Fibroblast of mammary gland (primary cell): ENCODE data around the gene WDR90.
A peak's percentile ranks its signal among the peaks of the same experiment; 100 is the strongest.

Experiments used
- DNase-seq: peaks from one replicate; pipeline ENCODE4 v3.0.0-alpha.2; 2010; ENCODE audit warnings: low read depth
- H3K4me3 ChIP-seq: 2 replicates; pipeline ENCODE4 v1.5.1; 2011; ENCODE audit warnings: low read depth, mild to moderate bottlenecking, low read length, moderate library complexity; ENCODE audit not compliant: control insufficient read depth
- TF ChIP-seq, protein P1 (sequence below): conservative IDR thresholded peaks from 2 replicates; pipeline ENCODE4 v1.5.1; 2011; ENCODE audit warnings: low read depth, low read length, inconsistent platforms; ENCODE audit not compliant: control insufficient read depth, insufficient read depth

Gene WDR90

DNA sequence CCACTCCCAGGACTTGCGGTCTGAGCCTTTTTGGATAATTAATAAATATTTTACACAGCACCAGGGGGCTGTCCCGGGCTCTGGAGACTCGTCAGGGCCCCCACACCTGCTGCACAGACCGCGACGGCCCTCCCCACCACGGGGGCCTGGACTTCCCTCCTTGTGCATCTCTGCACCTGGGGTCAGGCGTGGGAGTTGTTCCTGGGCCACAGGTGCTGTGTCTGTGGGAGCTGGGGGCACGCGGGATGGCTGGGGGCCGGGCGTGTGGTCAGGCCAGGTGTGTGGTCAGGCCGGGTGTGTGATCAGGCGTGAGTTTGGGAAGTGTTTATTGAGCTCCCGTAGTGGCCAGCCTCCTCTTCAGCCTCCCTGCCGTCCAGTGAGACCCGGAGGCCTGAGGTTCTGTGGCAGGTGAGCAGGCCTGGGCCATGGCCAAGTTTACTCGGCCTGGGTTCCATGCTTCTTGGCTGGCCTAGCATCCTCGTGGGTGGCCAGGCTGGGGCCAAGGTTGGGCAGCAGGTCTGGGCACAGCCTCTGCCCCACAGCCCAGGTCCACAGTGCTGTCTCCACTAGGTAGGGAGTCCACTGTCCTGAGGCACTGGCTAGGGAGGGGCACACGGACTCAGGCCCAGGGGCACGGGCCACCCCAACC lies 29.2 kb downstream of the WDR90 start:
- DNase-seq: no peak
- TF ChIP-seq, protein P1, sequence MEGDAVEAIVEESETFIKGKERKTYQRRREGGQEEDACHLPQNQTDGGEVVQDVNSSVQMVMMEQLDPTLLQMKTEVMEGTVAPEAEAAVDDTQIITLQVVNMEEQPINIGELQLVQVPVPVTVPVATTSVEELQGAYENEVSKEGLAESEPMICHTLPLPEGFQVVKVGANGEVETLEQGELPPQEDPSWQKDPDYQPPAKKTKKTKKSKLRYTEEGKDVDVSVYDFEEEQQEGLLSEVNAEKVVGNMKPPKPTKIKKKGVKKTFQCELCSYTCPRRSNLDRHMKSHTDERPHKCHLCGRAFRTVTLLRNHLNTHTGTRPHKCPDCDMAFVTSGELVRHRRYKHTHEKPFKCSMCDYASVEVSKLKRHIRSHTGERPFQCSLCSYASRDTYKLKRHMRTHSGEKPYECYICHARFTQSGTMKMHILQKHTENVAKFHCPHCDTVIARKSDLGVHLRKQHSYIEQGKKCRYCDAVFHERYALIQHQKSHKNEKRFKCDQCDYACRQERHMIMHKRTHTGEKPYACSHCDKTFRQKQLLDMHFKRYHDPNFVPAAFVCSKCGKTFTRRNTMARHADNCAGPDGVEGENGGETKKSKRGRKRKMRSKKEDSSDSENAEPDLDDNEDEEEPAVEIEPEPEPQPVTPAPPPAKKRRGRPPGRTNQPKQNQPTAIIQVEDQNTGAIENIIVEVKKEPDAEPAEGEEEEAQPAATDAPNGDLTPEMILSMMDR: no peak
- H3K4me3 ChIP-seq: no peak overlapping the region

- DNase-seq: peak; percentile 38
- H3K4me3 ChIP-seq: peak overlapping the region; percentile 45
- TF ChIP-seq, protein P1: no peak
Observed at GRCh38 chr16:678858-679813, 30.0 kb downstream of the WDR90 start.

- peak within 1 kb of the TSS; percentile 77 for H3K4me3 ChIP-seq
- TF ChIP-seq, protein P1: no peak
- peak; percentile 76 for DNase-seq
Observed at GRCh38 chr16:679814-680624, 30.9 kb downstream of the WDR90 start, which contains the start of gene STUB1. TSS of gene STUB1 (plus strand) at chr16:680410. CDS start at chr16:680526, 116 bp downstream.

DNA sequence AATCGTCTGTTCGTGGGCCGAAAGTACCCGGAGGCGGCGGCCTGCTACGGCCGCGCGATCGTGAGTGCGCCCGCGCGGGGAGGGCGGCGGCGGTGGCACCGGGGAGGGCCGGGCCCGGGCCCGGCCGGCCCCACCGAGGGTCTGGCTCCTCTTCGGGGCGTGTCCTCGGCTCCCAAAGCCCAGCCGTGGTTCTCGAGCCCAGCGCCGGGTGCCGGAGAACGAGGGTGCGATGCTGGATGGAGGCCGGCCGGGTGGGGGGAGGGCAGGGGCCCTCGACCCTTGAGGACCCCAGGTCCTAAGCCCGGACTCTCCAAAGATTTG lies 31.4 kb downstream of the WDR90 start:
- TF ChIP-seq, protein P1: no peak
- DNase-seq: no peak
- H3K4me3 ChIP-seq: peak overlapping the region; percentile 77

DNA sequence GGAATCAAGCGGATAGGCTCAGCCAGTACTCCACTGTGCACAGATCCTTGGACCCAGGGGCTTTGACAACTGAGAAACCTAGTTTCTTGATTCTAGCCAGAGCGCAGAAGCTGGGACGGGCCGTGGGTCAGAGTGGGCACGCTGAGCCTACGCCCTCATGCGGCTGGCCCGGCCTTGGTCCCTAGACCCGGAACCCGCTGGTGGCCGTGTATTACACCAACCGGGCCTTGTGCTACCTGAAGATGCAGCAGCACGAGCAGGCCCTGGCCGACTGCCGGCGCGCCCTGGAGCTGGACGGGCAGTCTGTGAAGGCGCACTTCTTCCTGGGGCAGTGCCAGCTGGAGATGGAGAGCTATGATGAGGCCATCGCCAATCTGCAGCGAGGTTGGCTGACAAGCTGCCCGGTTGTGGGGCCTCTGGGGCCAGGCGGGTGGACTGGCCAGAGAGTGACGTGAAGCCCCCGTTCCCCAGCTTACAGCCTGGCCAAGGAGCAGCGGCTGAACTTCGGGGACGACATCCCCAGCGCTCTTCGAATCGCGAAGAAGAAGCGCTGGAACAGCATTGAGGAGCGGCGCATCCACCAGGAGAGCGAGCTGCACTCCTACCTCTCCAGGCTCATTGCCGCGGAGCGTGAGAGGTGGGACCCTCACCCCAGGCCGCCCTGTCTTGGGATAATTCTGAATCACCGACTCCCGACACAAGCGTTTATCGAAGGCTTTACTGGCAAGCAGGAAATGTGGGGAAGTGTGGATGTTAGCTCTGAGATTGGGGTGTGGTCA lies 32.0 kb downstream of the WDR90 start:
- TF ChIP-seq, protein P1: no peak
- H3K4me3 ChIP-seq: peak overlapping the region; percentile 77
- peak; percentile 77 for DNase-seq
